Measurements from ENCODE around the gene MAGI3.
"Not testable (repeated sequence)": the region's sequence is repeated elsewhere in the genome, so short reads cannot be mapped to it uniquely, and the experiment has no call there.

The MAGI3 gene

DNA sequence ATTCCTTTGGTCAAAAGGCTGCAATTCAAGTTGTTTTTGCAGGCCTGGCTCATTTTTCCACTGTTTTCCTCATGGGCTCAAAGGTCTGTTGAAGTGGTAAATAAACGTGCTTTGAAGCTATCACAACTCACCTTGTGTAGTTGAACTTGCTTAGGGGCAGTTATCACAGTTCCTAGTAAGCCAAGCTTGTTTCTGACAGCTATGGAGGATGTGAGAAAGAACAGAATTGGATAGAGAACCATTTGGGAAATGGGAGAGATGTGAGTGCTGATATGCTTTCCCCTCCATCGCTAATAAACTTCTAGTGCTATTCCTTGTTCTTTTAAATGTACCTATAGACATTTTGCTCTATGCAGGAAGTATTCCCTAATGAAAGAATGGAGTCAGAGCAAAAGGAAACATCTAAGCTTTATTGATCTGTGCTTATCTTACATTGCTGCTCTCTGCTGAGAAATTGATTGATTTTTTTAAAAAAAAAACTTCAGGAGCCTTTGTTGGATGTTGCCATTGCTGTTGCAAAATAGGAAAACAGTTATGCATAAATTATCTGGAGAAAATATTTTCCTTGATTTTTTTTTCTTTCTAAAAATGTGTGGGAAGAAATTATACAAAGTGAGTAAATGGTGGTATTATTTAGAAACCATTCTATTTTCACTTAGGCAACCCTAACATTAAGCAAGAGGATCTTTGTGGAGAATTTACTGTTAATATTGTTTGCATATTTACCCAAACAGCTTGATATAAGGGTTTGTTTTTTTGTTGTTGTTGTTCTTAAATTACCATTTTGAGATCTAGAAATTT lies 118.2 kb downstream of the MAGI3 start:
- in situ Hi-C loops (cut with MboI; ENCODE audit: low sequenced_read_pairs) = no loop called here

DNA sequence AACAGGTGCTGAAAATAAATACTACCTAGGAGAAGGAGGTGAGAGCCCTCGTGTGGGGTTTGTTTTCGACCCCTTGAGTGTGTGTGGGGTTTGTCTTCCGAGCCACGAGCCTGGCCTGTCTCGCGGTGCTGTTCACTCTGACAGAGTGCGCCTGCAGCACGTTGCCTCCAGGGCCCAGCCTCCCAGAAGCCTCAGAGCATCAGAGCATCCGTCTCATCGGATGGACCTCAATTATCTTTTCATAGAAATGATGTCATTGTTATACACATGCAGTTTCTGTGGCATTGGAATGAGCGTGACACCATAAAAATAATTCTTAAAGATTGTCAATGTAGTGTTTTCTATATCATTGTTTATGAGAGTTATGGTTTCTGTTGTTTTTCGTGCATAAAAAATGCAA lies 119.5 kb downstream of the MAGI3 start:
- in situ Hi-C loops (cut with MboI; ENCODE audit: low sequenced_read_pairs) = not testable (repeated sequence)

DNA sequence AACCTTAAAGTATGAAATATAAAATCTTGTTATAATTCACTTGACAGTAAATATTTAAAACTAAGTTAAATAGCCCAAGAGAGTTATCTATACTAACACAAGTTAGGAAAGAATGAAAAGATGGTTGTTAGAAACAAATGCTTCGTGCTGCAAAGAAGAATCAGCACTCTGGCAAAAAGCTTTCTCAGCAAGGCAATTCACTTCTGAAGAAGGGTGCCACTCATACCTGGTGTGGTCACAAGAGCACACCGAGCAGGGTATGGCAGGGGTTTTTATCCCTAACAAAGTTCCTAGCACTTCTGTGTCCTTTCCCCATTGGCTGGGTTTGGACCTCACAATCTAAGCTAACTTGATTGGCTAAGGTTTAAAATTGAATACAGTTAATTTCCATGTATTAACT lies 121.0 kb downstream of the MAGI3 start:
- in situ Hi-C loops (cut with MboI; ENCODE audit: low sequenced_read_pairs) = no loop called here

DNA sequence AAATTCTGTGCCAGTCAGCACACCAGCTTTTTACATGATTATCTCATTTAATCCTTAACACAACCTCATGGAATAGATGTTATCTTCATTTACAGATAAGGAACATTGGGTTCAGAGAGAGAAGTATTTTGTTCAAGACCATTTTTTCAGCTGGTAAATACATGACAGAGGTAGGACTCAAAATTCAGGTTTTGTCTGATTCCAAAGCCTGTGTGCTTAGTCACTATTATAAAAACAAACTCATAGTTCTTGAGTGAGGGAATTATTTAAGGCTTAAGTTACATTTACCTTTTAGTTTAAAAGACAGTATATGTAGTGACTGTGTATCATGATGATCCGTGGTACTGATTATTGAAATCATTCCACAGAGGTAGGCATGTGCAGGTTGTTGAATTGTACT lies 125.2 kb downstream of the MAGI3 start:
- in situ Hi-C loops (cut with MboI; ENCODE audit: low sequenced_read_pairs) = no loop called here

DNA sequence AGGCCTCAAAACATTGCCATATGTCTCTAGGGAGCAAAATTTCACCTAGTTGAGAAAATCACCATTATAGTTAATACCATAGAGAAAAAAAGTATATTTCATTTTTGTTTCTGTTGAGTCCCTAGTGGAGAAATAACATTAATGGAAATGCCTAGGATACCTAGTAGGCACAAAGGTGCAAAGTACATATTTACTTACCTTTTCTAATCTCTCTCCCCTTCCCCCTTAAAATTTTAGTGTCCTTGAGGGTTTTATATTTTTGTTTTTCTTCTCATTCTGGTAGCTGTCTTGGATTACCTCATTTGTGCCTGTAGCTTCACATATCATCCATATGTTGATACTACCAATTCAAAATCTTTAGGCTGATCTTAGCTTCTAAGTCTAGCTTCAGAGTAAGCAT lies 127.0 kb downstream of the MAGI3 start:
- in situ Hi-C loops (cut with MboI; ENCODE audit: low sequenced_read_pairs) = no loop called here

DNA sequence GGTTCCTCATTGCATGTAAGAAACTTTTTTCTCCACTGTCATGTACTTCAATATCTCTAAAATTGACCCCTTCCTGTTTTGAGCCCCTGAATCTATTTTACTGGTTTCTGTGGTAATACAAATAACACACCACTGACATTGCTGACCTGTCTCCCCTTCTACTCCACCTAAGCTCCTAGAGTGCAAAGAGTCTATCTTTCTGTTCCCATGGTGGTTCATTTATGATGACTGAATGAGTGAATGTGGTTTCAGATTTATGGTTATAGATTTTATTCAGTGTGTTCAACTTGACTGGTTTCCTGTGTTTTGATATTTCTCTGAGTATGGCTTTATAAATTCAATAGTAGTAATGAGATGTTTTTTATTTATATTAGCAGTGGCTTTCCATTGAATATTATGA lies 127.7 kb downstream of the MAGI3 start:
- in situ Hi-C loops (cut with MboI; ENCODE audit: low sequenced_read_pairs) = no loop called here

DNA sequence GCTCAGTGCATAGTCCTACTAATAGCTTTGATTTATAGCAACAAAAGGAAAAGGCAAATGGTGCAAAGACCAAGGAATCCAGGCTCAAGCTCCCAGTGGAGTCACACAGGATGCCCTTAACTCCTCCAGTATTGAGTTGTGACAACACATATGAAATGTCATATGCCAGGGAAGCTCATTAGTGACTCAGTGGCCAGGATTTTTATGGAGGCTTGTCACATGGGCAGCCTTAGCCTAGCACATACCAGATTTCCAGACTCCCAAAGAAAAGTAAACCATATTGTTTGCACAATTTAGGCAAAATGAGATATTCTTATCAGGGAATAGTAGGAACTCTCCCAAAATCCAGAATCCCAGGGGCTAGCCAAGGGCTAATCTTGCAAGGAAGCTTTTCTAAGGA lies 129.2 kb downstream of the MAGI3 start:
- in situ Hi-C loops (cut with MboI; ENCODE audit: low sequenced_read_pairs) = no loop called here

DNA sequence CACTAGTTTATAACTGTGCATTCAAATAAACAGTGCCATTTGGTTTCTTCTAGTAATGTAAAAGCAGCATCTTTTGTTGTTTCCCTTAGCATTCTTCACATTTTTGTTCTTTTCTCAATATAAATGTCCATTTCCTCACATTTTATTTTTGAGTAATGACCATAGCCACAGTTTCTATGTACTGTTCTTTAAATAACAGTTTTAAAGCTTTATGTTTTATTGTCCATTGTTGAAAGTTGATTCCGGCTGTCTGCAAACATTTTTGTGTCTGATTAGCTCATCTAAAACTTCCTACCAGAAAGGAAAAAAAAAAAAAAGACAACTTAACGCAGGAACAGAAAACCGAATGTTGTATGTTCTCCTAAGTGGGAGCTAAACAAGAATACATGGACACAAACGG lies 139.7 kb downstream of the MAGI3 start:
- in situ Hi-C loops (cut with MboI; ENCODE audit: low sequenced_read_pairs) = no loop called here

DNA sequence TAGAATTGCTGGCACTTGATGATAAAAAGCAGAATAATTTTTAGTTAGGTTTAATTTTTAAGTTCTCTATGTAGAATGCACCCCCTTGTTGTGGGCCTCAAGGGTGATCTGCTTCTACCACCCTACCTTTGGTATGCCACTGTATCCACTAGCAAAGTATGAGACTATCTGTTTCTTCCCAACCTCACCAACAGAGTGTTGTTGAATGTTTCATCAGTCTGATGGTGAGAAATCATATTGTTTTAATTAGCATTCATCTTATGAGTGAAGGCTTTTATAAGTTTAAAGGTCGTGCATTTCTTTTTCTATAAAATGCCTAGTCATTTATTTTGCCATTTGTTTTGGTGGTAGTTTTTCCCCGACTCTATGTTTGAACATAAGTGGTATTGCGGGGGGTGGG lies 141.0 kb downstream of the MAGI3 start:
- in situ Hi-C loops (cut with MboI; ENCODE audit: low sequenced_read_pairs) = no loop called here

DNA sequence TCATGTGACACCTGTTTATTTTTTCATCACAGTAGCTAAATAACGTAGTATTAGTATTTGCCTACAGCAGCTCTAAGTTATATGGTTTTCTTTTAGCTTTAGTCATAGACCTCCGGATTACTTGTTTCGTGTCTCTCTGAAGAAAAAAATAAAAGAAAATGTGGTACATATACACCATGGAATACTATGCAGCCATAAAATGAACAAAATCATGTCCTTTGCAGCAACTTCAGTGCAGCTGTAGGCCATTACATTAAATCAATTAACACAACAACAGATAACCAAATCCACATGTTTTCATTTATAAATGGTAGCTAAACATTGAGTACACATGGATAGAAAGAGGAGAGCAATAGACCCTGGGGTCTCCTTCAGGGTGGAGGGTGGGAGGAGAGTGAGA lies 142.7 kb downstream of the MAGI3 start:
- in situ Hi-C loops (cut with MboI; ENCODE audit: low sequenced_read_pairs) = no loop called here

DNA sequence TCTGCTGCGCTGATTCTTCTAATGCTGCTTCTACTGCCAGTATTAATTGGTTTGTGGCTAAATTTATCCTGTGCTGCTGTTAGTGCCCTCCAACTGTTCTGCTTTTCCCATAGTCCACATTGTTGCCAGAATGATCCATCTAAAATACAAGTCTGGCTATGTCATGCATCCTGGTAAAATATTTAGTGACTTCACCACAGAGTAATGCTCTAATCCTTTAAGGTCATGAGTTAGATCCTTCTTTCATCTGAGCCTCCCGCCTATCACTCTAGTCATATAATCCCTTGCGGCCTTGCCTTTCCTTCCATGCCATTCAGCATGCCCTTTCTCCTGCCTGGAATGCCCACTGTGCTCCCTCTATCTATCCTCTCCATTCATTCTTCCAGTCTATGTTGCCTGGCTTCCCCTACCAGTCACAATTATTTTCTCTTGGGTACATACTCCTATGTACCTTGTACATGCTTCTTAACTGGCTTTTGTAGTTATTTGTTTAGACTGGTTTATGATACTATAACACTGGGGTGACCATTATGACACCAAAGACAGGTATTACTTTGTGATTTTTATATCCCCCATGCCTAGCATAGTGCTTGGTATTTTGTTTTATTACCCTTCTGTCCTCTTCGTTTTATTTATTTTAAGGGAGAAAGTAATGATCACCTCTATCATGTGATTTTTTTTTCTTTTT lies 144.0 kb downstream of the MAGI3 start:
- in situ Hi-C loops (cut with MboI; ENCODE audit: low sequenced_read_pairs) = no loop called here

DNA sequence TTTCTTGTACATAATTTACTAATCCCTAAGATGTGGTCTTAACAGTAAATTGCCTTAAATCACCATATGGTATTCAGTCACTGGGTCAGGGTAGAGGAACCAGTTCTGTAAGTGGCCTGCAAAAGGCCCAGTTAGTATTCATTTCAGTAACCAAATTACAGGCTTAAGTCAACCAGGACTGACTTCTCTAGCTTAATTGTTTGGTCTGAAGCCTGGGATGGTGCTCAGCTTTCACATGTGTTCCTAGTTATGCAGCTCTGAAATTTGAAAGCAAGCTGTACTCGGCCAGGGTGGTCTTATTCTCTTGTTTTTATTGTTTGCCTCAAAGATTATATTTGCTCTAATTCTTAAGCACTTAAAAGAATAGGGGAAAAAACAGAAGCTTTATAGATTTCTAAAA lies 144.6 kb downstream of the MAGI3 start:
- in situ Hi-C loops (cut with MboI; ENCODE audit: low sequenced_read_pairs) = no loop called here

DNA sequence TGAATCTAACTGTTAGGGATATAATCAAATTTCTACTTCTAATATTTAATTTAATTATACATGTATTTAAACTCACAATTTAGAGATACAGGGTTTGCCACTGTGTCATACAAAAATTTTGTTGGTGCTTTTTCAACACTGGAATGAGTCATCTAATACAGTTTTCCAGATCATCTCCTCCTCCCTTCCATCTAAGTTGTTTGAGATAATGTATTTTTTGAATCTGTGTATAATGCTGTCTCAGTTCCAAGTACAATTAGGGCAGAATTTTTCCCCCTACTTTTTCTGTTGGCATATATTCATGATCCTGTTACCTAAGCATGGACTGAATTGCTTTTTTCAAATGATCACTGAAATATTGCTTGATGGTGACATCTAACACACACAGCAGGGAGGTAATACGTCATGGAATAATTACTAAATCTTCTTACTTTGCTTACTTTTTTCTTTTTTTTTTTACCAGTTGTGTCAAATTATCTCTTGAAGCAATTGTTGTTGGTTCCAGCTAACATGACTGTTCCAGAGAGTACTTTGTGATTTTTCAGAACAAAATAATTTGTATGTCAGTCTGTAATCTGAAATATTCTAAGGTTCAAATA lies 146.0 kb downstream of the MAGI3 start:
- in situ Hi-C loops (cut with MboI; ENCODE audit: low sequenced_read_pairs) = no loop called here

DNA sequence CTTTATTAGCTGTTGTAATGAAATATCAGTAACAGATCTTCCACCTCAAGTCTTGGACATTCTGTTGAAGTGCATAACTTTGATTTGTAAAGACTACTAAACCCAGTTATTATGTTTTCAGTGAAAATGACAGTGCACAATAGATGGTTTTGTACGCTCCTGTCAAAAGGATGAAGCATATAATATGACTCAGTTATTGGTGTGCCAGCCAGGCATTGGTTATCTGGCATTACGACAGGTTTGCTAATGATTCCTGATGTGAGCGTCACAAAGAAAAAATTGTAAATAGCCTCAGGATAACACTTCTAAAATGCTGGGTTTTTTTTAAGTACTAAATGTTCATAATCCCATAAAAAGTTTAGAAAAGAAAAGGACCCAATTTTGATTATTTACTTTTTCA lies 147.9 kb downstream of the MAGI3 start:
- in situ Hi-C loops (cut with MboI; ENCODE audit: low sequenced_read_pairs) = no loop called here

DNA sequence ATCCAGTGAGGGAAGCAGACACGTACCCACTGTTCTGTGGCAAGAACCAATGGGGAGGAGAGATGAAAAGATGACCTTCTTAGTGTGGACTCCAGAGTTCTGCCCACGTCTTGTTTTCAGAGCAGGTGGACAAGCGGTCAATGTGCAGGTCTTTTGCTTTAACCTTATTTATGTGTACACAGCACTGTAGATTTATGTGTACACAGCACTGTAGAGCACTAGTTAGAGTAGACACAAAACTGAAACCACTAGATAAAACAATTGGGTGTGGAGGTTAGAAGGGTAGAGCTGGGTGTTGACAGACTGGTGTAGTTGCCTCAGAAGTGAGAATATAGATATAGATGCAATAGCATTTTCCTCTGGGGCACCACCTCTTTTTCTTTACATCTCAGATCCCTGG lies 150.0 kb downstream of the MAGI3 start:
- in situ Hi-C loops (cut with MboI; ENCODE audit: low sequenced_read_pairs) = no loop called here

DNA sequence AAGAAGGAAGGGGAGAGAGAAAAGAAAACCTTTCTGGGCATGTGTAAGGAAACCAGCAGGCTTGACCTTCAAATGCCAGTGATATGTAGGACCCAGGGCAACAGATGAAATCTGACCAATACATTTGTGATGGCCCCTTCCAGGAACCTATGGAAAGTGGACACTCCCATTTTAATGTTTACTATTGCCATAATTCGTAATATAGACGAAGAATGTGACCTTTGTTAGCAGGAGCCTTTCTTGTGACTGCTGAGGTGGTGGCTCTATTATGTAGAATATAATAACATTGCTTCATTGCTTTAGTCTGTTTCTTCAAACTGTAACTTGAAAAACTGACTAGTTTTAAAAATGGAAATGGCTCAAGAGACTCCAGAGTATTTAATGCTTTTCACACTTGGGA lies 150.8 kb downstream of the MAGI3 start:
- in situ Hi-C loops (cut with MboI; ENCODE audit: low sequenced_read_pairs) = no loop called here

DNA sequence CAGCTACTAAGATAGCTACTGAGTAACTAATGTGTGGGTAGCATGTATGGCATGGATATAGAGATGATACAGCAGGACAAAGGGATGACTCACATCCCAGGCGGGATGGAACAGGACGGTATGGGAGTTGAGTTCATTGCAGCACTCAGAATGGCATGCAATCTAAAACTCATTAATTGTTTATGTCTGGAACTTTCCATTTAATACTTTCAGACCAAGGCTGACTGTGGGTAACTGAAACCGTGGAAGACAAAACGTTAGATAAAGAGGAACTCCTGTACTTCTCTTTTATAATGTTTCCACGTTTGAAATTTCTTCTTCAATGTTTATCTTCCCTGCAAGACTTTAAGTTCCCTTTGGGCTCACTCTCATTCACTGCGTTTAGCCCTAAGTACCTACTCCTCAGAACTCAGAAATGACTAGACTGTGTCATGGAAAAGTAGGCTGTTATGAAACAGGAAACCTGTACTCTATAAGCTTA lies 151.9 kb downstream of the MAGI3 start:
- in situ Hi-C loops (cut with MboI; ENCODE audit: low sequenced_read_pairs) = no loop called here

DNA sequence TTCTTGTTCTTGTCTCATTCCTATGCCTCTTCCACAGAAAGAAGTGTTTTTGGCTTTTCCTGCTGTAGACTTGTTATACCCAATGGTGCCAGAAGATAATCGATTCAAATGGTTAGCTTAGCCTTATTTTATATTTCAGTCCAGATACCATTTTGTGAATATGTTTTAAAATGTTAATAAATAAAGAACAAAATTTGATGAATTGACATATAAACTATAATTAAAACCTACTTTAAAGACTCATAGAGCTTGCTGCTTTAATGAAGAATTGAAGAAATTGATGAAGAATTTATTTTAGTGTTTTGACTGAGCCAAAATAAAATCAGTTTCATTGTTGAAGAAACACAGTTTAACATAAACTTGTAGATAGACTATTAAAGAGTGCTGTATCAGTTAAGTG lies 152.8 kb downstream of the MAGI3 start:
- in situ Hi-C loops (cut with MboI; ENCODE audit: low sequenced_read_pairs) = no loop called here

DNA sequence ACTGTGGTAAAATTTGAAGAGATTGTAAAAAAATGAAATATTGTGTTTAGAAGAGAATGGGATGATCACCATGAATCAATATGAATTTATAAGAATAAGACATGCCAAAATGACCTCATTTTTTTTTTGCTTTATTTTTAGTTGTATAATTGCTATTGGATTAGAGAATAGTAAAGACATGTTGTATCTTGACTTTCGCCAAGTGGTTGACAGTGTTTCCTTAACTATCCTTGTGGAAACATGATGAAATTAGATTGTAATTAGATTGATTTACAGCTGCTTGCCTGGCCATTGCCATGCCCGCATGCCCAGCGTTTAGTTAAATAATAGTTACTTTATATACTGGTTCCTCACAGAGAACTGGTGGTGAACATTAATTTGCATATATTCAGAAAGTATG lies 154.9 kb downstream of the MAGI3 start:
- in situ Hi-C loops (cut with MboI; ENCODE audit: low sequenced_read_pairs) = no loop called here

DNA sequence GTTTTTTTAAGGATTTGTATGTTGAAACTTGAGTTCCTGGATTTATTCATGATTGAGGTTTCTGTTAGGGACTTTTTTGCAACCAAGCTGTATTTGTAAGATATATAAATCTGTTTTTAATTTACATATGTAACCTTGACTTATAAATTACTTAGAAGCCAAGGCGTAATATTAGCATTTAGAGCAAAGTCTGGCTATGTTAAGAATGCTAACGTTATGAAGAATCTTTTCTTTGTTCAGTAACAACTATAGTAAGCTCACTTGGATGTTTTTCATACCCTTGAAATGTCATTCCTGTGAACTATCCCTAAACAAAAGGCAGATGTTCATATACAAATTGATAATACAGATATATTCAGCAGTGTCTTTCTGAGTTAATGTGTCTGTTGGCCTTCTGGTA lies 155.3 kb downstream of the MAGI3 start:
- in situ Hi-C loops (cut with MboI; ENCODE audit: low sequenced_read_pairs) = no loop called here

DNA sequence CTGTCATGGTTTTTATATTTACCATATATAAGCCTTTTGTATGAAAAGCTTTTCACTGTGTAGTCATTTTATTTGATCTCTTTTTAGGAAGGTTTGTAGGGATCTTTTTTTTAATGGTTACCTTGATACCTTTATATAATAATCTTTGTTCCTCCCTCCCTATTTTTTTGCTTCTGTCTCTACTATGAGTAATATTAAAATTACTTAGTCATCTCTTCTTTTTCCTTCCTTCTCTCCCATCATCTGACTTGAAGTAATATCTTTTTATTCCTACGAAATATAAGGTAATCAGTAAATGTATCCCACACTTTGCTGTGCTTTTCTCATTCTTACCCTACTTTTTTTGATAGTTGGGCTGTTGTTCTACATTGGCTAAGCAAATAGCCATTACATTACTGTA lies 161.4 kb downstream of the MAGI3 start:
- in situ Hi-C loops (cut with MboI; ENCODE audit: low sequenced_read_pairs) = no loop called here

DNA sequence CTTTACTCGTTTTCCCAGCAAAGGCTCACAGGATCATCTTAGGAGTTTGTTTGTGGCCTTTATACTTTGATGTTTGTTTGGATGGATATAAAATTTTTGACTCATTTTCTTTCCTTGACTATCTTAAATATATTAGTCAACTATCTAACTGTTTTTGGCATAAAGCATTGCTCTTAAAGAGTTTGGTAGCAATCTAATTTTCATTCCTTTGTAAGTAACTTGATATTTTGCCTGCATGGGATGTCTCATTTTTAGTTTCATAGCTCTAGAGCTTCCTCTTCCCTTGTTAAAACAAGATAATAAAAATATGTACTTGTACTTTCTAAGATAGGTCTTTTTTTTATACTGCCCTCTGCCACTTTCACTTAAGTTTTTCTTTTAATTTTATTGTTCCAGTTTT lies 161.9 kb downstream of the MAGI3 start:
- in situ Hi-C loops (cut with MboI; ENCODE audit: low sequenced_read_pairs) = no loop called here

All from hTERT RPE-1 (cell line).